ENCODE data around the gene AARS2. TPM values are rescaled to one million over a fixed set of nuclear protein-coding genes. Genes with fewer than 3 reads are reported as not detected.
"Not testable (repeated sequence)": the region's sequence is repeated elsewhere in the genome, so short reads cannot be mapped to it uniquely, and the experiment has no call there.

Gene AARS2
- total and polyA plus RNA-seq, 8 donors: 2.9 to 19.3 (median 6.4) TPM

- WGBS, 5 donors: 62 to 90% (median 80%) methylated on average over 4 of the region's 4 CpGs
- Histone ChIP-seq H3K27ac (no peak overlapping the region), H3K4me1 (no peaks in the 10 kb centered on the region), H3K36me3 (no peaks in the 10 kb centered on the region), H3K4me3 (no peak overlapping the region), H3K27me3 (peaks cover 0 to 6% (median 0%) of the 10 kb centered on the region in 3 donors), H3K9me3 (peaks cover 0 to 4% (median 0%) of the 10 kb centered on the region in 4 donors)
- no peak for TF ChIP-seq CTCF (IDR thresholded peaks at IDR 0.05)
- TF ChIP-seq EP300 (IDR thresholded peaks at IDR 0.05): no peak
- TF ChIP-seq POLR2A (IDR thresholded peaks at IDR 0.05): no peak
- no peak for TF ChIP-seq POLR2AphosphoS5 (IDR thresholded peaks at IDR 0.05)
- DNase-seq: no peak
- intact Hi-C loops (cut with DNase I; ENCODE audit: low total_unique reads): no loop called here
These were observed 42.5 kb upstream of the AARS2 start for GRCh38 chr6:44355640-44356039.

GRCh38 chr6:44353336-44353735 lies 40.2 kb upstream of the AARS2 start:
- intact Hi-C loops (cut with DNase I; ENCODE audit: low total_unique reads): no loop called here
- peak in 1 of 2 donors; percentile 74 for DNase-seq
- 29 to 42% (median 33%) methylated on average over 2 of the region's 2 CpGs for WGBS, 5 donors

GRCh38 chr6:44352259-44352658 lies 39.1 kb upstream of the AARS2 start:
- no peaks in the 10 kb centered on the region for H3K27me3 ChIP-seq
- 67 to 82% (median 75%) methylated on average over 4 of the region's 4 CpGs for WGBS, 5 donors
- intact Hi-C loops (cut with DNase I; ENCODE audit: low total_unique reads): no loop called here
- DNase-seq: no peak
- no peaks in the 10 kb centered on the region for H3K36me3 ChIP-seq
- no peak overlapping the region for H3K4me3 ChIP-seq
- H3K9me3 ChIP-seq: peaks cover 0 to 4% (median 0%) of the 10 kb centered on the region in 4 donors
- no peak for TF ChIP-seq POLR2A (IDR thresholded peaks at IDR 0.05)
- no peak for TF ChIP-seq POLR2AphosphoS5 (IDR thresholded peaks at IDR 0.05)
- TF ChIP-seq EP300 (IDR thresholded peaks at IDR 0.05): no peak
- no peak for TF ChIP-seq CTCF (IDR thresholded peaks at IDR 0.05)
- H3K27ac ChIP-seq: no peak overlapping the region
- no peaks in the 10 kb centered on the region for H3K4me1 ChIP-seq

More at GRCh38 chr6:44353336-44353735, 40.2 kb upstream of the AARS2 start:
- Histone ChIP-seq H3K27me3 (no peaks in the 10 kb centered on the region), H3K4me3 (no peak overlapping the region), H3K9me3 (peaks cover 0 to 4% (median 0%) of the 10 kb centered on the region in 4 donors), H3K36me3 (no peaks in the 10 kb centered on the region), H3K4me1 (no peaks in the 10 kb centered on the region), H3K27ac (no peak overlapping the region)
- TF ChIP-seq POLR2AphosphoS5 (IDR thresholded peaks at IDR 0.05) (no peak), POLR2A (IDR thresholded peaks at IDR 0.05) (no peak), EP300 (IDR thresholded peaks at IDR 0.05) (no peak), CTCF (IDR thresholded peaks at IDR 0.05) (no peak)

GRCh38 chr6:44350650-44350994 lies 37.5 kb upstream of the AARS2 start:
- DNase-seq; H3K4me3 ChIP-seq; intact Hi-C loops (cut with DNase I; ENCODE audit: low total_unique reads); H3K27ac ChIP-seq; H3K27me3 ChIP-seq; H3K4me1 ChIP-seq; H3K36me3 ChIP-seq; H3K9me3 ChIP-seq: not testable (repeated sequence)
- WGBS, 5 donors: 51 to 59% (median 56%) methylated on average over 4 of the region's 4 CpGs

- H3K27ac ChIP-seq: no peak overlapping the region
- no peaks in the 10 kb centered on the region for H3K4me1 ChIP-seq
- H3K27me3 ChIP-seq: peaks cover 0 to 14% (median 0%) of the 10 kb centered on the region in 3 donors
- H3K9me3 ChIP-seq: no peaks in the 10 kb centered on the region
- no peak for DNase-seq
- H3K4me3 ChIP-seq: no peak overlapping the region
- TF ChIP-seq POLR2AphosphoS5 (IDR thresholded peaks at IDR 0.05): no peak
- no peak for TF ChIP-seq EP300 (IDR thresholded peaks at IDR 0.05)
- no peak for TF ChIP-seq POLR2A (IDR thresholded peaks at IDR 0.05)
- no peak for TF ChIP-seq CTCF (IDR thresholded peaks at IDR 0.05)
- WGBS, 5 donors: 66 to 76% (median 71%) methylated on average over 6 of the region's 6 CpGs
- no peaks in the 10 kb centered on the region for H3K36me3 ChIP-seq
- intact Hi-C loops (cut with DNase I; ENCODE audit: low total_unique reads): no loop called here
These were observed 36.9 kb upstream of the AARS2 start for GRCh38 chr6:44349904-44350649.

GRCh38 chr6:44346818-44347217 lies 33.7 kb upstream of the AARS2 start:
- 76 to 84% (median 79%) methylated on average over 4 of the region's 4 CpGs for WGBS, 5 donors
- peaks cover 0 to 44% (median 16%) of the 10 kb centered on the region in 3 donors for H3K27me3 ChIP-seq
- H3K4me3 ChIP-seq; H3K9me3 ChIP-seq; H3K36me3 ChIP-seq; DNase-seq; H3K27ac ChIP-seq; intact Hi-C loops (cut with DNase I; ENCODE audit: low total_unique reads): not testable (repeated sequence)
- H3K4me1 ChIP-seq: peaks cover 6 to 11% (median 9%) of the 10 kb centered on the region in 4 donors
